OCI-LY7 (cell line): Measurements from ENCODE around the gene MED26.

Experiments
- CTCF ChIP-seq: fragments of 200-600 bp; sonication (generic); conservative IDR thresholded peaks from 2 replicates; pipeline ENCODE4 v1.5.1; 2014; ENCODE audit warnings: mild to moderate bottlenecking, antibody characterized with exemption, low read length, moderate library complexity, mixed read lengths
- EZH2phosphoT487 ChIP-seq: fragments of 200-600 bp; sonication (generic); IDR thresholded peaks from 2 replicates; pipeline ENCODE4 v1.6.1; 2018; ENCODE audit warnings: low read depth, borderline replicate concordance, mild to moderate bottlenecking, mixed run types, antibody characterized with exemption, low read length, moderate library complexity, mixed read lengths

- TF ChIP-seq CTCF (no peak), EZH2phosphoT487 (no peak)
These were observed 40.2 kb upstream of the MED26 start for GRCh38 chr19:16668176-16668575.
